Fibroblast of pulmonary artery (primary cell): ENCODE measurements around the gene DUSP1.
A peak's percentile ranks its signal among the peaks of the same experiment; 100 is the strongest.

Experiments used
- DNase-seq: peaks from one replicate; pipeline ENCODE4 v3.0.0-alpha.2; 2010; ENCODE audit warnings: low read depth
- H3K4me3 ChIP-seq: replicated peaks from 2 replicates; pipeline ENCODE4 v1.5.1; 2011; ENCODE audit warnings: low read depth, mild to moderate bottlenecking, control low read depth, low read length, moderate library complexity
- TF ChIP-seq, protein P1 (sequence below): IDR thresholded peaks from 2 replicates; pipeline ENCODE4 v1.5.1; 2011; ENCODE audit warnings: mild to moderate bottlenecking, control low read depth, low read length, inconsistent platforms; ENCODE audit errors: missing control alignments

The DUSP1 gene

DNA sequence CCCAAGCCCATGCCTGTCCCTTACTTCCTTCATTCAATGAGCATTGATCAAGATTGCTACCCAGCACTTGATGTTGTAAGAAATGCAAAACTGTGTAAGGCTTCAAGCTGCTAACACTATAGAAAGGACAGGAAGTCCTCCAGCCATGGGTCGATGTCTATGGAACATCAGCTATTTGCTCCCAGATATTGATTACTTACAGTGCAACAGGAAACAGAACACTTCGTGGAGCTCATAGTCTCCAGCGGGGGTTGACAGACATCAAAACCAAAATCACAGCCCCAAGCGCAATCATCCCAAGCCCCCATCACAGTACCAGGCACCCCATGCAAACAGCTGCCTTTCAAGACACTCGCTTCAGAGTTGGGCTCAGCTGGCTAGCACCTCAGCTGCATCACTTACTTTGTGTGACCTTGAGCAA lies 26.8 kb upstream of the DUSP1 start:
- no peak overlapping the region for H3K4me3 ChIP-seq
- DNase-seq: no peak
- TF ChIP-seq, protein P1, sequence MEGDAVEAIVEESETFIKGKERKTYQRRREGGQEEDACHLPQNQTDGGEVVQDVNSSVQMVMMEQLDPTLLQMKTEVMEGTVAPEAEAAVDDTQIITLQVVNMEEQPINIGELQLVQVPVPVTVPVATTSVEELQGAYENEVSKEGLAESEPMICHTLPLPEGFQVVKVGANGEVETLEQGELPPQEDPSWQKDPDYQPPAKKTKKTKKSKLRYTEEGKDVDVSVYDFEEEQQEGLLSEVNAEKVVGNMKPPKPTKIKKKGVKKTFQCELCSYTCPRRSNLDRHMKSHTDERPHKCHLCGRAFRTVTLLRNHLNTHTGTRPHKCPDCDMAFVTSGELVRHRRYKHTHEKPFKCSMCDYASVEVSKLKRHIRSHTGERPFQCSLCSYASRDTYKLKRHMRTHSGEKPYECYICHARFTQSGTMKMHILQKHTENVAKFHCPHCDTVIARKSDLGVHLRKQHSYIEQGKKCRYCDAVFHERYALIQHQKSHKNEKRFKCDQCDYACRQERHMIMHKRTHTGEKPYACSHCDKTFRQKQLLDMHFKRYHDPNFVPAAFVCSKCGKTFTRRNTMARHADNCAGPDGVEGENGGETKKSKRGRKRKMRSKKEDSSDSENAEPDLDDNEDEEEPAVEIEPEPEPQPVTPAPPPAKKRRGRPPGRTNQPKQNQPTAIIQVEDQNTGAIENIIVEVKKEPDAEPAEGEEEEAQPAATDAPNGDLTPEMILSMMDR: no peak

- DNase-seq: no peak
Observed at GRCh38 chr5:172796306-172796705, 25.3 kb upstream of the DUSP1 start.

GRCh38 chr5:172795318-172795977 lies 24.5 kb upstream of the DUSP1 start:
- DNase-seq: peak; percentile 100
- TF ChIP-seq, protein P1: peak; percentile 7
- no peak overlapping the region for H3K4me3 ChIP-seq

More at GRCh38 chr5:172796306-172796705, 25.3 kb upstream of the DUSP1 start:
- H3K4me3 ChIP-seq: no peak overlapping the region
- TF ChIP-seq, protein P1: no peak

- DNase-seq: peak; percentile 61
- no peak overlapping the region for H3K4me3 ChIP-seq
- TF ChIP-seq, protein P1: no peak
Observed at GRCh38 chr5:172793577-172794488, 22.8 kb upstream of the DUSP1 start.

- no peak overlapping the region for H3K4me3 ChIP-seq
- no peak for DNase-seq
- TF ChIP-seq, protein P1: no peak
Observed at GRCh38 chr5:172792701-172793570, 21.9 kb upstream of the DUSP1 start.

DNA sequence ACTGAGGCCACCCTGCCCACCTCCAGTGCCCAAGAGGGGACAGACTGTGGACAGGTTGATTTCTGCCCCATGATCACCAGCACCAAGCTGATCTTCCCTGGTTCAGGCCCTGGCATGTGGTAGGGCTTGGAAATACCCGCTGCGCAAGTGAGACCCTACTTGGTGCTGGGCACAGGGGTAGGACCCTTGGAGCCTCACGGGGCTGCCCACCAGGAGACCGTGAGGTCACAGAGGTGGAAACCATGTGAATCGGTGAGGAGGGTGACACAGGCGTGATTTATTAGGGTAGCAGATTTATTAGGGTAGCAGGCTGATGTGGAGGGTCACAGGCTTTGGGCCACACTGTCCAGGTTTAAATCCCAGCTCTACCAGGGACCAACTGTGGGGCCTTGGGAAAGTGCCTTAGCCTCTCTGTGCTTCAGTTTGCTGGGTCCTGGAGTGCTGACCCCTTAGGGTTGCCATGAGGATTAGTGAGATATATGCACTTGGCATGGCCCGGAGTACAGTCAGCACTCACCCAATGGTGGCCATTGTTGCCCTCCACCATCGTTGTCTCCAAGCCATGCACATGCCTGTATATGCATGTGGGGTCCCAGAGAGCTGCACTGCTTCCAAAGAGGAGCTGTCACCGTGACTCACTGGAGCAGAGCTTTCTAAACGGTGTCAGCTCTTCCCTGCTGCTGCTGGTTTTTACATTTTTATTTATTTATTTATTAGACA lies 20.9 kb upstream of the DUSP1 start:
- TF ChIP-seq, protein P1: no peak
- DNase-seq: no peak
- H3K4me3 ChIP-seq: no peak overlapping the region
